HT1080 (cell line): ENCODE data around the gene LARP4B. TPM values are rescaled to one million over a fixed set of nuclear protein-coding genes. Genes with fewer than 3 reads are reported as not detected.
"Not testable (repeated sequence)": the region's sequence is repeated elsewhere in the genome, so short reads cannot be mapped to it uniquely, and the experiment has no call there.

Experiments
- DNase-seq: peaks from one replicate; pipeline ENCODE4 v3.0.0-alpha.2; 2015; ENCODE audit warnings: low read depth
- total RNA-seq: library from RNA; depleted of rRNA; stranded (reverse); fragments of >200 nt; shearing (Covaris generic); gene quantifications from 2 replicates; pipeline ENCODE4 v1.2.3, GENCODE V29; 2014; rRNA removed

LARP4B gene
- total RNA-seq, 1 experiment from 2014 or later, result 62.7 TPM

GRCh38 chr10:773562-774161, 157.8 kb downstream of the LARP4B start:
- DNase-seq, result no peak

- no peak for DNase-seq
These were observed 159.3 kb downstream of the LARP4B start for GRCh38 chr10:772227-772637.

GRCh38 chr10:771647-772046, 159.9 kb downstream of the LARP4B start:
- DNase-seq, result no peak

- DNase-seq, result no peak
These were observed 160.5 kb downstream of the LARP4B start for GRCh38 chr10:770975-771374.

GRCh38 chr10:770048-770712, 161.3 kb downstream of the LARP4B start:
- not testable (repeated sequence) for DNase-seq

- DNase-seq, result no peak
These were observed 163.7 kb downstream of the LARP4B start for GRCh38 chr10:767794-768193.

- DNase-seq, result no peak
These were observed 164.3 kb downstream of the LARP4B start for GRCh38 chr10:767211-767610.

GRCh38 chr10:761376-761775, 170.1 kb downstream of the LARP4B start:
- DNase-seq, result no peak

- DNase-seq, result no peak
These were observed 170.9 kb downstream of the LARP4B start for GRCh38 chr10:760622-761021.

- no peak for DNase-seq
These were observed 171.5 kb downstream of the LARP4B start for GRCh38 chr10:759898-760477.

Other genes with a start within 250 kb of the LARP4B start
- 2.4 and 3.2 TPM in 2 replicates for gene DIP2C, start 242.0 kb downstream of the LARP4B start, total RNA-seq
- 59.1 and 87.0 TPM in 2 replicates for gene GTPBP4, start 56.7 kb upstream of the LARP4B start, total RNA-seq
- not detected in 2 replicates for gene IDI2, start 94.2 kb upstream of the LARP4B start, total RNA-seq
- 113 and 125 TPM in 2 replicates for gene IDI1, start 117.4 kb upstream of the LARP4B start, total RNA-seq
- 15.4 TPM in 2 replicates for gene WDR37, start 124.7 kb upstream of the LARP4B start, total RNA-seq